Left lung (tissue), 10 donors: ENCODE measurements around the gene NRG3. TPM values are rescaled to one million over a fixed set of nuclear protein-coding genes. Genes with fewer than 3 reads are reported as not detected.

Source experiments
- ATAC-seq: fragments of 200-7000 bp; cut with Tn5 transposase; one replicate; pipeline ENCODE4 v1.9.1; 2020; ENCODE audit warnings: moderate library complexity
- DNase-seq, 4 donors: peaks; one replicate each; pipeline ENCODE4 v3.0.0-alpha.2; 2013 to 2020
- H3K27ac ChIP-seq, 2 donors: fragments of 200-600 bp; sonication (generic) in 1 of 2; one replicate each; pipeline versions ENCODE4 v1.5.0 to v1.8.0; 2020 to 2021
- H3K27me3 ChIP-seq, 2 donors: fragments of 200-600 bp; sonication (generic) in 1 of 2; one replicate each; pipeline versions ENCODE4 v1.5.0 to v1.8.0; 2020 to 2021
- H3K36me3 ChIP-seq, 2 donors: fragments of 200-600 bp; sonication (generic) in 1 of 2; one replicate each; pipeline versions ENCODE4 v1.5.0 to v1.8.0; 2020 to 2021
- H3K4me1 ChIP-seq, 2 donors: fragments of 200-600 bp; one replicate each; pipeline ENCODE4 v1.8.0; 2021
- H3K4me3 ChIP-seq, 2 donors: fragments of 200-600 bp; sonication (generic) in 1 of 2; one replicate each; pipeline versions ENCODE4 v1.5.0 to v1.8.0; 2020 to 2021; ENCODE audit warnings: mild to moderate bottlenecking in 1 of 2
- H3K9me3 ChIP-seq, 2 donors: fragments of 200-600 bp; sonication (generic) in 1 of 2; one replicate each; pipeline versions ENCODE4 v1.5.0 to v1.8.0; 2020 to 2021
- intact Hi-C, 2 donors: fragments of 100-400 bp; cut with DNase I; formaldehyde crosslinking; loops; one replicate each; pipeline versions ENCODE4 v1.11.2 to v1.14.2; 2022
- polyA plus RNA-seq, 6 donors: library from polyadenylated mRNA; unstranded; fragments of 120-200 nt; gene quantifications; one replicate each; pipeline ENCODE4 v1.2.1, GENCODE V29; 2013; ENCODE audit not compliant: insufficient read length in 6 of 6
- total RNA-seq, 2 donors: library from RNA; stranded (reverse); fragmentation: NEBNext Ultra II Directional; extraction: Animal tissue kit (Norgen Biotek cat#: 25700); gene quantifications; one replicate each; pipeline ENCODE4 v1.2.1, GENCODE V29; 2021
- TF ChIP-seq, protein P1 (sequence below), 2 donors: fragments of 200-600 bp; sonication (generic) in 1 of 2; IDR thresholded peaks; one replicate each; pipeline versions ENCODE4 v1.5.0 to v1.8.0; 2021; ENCODE audit warnings: antibody characterized with exemption in 2 of 2
- donor health status: DM: no; HTN: yes; CAD: no.
- donor health status: DM: no; HTN: no; CAD: no.

NRG3 gene
- total and polyA plus RNA-seq, 8 donors = 1.0 to 1.7 (median 1.1) TPM

- Histone ChIP-seq H3K27me3 (no peaks in the 10 kb centered on the region), H3K4me3 (no peak overlapping the region), H3K36me3 (no peaks in the 10 kb centered on the region), H3K4me1 (no peaks in the 10 kb centered on the region), H3K27ac (no peak overlapping the region), H3K9me3 (no peaks in the 10 kb centered on the region)
- ATAC-seq (no peak), DNase-seq (no peak)
- intact Hi-C loops = no loop called here
- TF ChIP-seq, protein P1, sequence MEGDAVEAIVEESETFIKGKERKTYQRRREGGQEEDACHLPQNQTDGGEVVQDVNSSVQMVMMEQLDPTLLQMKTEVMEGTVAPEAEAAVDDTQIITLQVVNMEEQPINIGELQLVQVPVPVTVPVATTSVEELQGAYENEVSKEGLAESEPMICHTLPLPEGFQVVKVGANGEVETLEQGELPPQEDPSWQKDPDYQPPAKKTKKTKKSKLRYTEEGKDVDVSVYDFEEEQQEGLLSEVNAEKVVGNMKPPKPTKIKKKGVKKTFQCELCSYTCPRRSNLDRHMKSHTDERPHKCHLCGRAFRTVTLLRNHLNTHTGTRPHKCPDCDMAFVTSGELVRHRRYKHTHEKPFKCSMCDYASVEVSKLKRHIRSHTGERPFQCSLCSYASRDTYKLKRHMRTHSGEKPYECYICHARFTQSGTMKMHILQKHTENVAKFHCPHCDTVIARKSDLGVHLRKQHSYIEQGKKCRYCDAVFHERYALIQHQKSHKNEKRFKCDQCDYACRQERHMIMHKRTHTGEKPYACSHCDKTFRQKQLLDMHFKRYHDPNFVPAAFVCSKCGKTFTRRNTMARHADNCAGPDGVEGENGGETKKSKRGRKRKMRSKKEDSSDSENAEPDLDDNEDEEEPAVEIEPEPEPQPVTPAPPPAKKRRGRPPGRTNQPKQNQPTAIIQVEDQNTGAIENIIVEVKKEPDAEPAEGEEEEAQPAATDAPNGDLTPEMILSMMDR (IDR thresholded peaks at IDR 0.05) = no peak
Observed at GRCh38 chr10:82861889-82862288, 986.9 kb downstream of the NRG3 start.

GRCh38 chr10:82865366-82865765, 990.4 kb downstream of the NRG3 start:
- Histone ChIP-seq H3K4me1 (no peaks in the 10 kb centered on the region), H3K36me3 (no peaks in the 10 kb centered on the region), H3K27me3 (no peaks in the 10 kb centered on the region), H3K4me3 (no peak overlapping the region), H3K27ac (no peak overlapping the region), H3K9me3 (no peaks in the 10 kb centered on the region)
- TF ChIP-seq, protein P1 (IDR thresholded peaks at IDR 0.05) = no peak
- no peak for DNase-seq
- ATAC-seq = no peak
- intact Hi-C loops = no loop called here

DNA sequence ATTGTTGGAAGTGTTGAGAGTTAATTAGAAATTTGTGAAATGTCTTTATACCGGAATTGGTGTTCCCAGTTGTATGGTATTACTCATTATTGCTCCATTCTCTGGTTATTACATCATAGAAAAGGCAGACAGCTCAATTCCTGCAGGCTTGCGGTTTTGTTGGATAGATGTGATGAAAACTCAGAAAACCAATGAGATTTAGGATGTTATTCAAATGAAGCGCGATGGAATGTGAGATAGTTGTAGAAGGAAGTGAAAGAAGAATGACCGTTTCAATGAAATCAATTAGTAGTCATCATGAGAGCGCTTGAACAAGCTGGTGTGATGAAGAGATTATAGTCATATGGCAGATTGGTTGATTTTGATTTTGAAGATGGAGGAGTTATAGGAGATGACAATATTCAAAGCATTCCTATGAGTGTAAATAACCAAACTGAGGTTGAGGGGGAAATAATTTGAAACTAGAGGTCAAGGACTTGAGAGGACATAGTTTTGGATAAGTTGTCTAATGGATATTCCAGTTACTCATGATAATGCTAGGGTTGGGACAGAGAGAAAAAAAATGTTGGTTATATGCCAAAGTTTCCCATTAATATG, 991.5 kb downstream of the NRG3 start:
- intact Hi-C loops = no loop called here
- Histone ChIP-seq H3K36me3 (no peaks in the 10 kb centered on the region), H3K9me3 (no peaks in the 10 kb centered on the region), H3K27me3 (no peaks in the 10 kb centered on the region), H3K27ac (no peak overlapping the region), H3K4me1 (no peaks in the 10 kb centered on the region), H3K4me3 (no peak overlapping the region)
- ATAC-seq (no peak), DNase-seq (no peak)
- TF ChIP-seq, protein P1 (IDR thresholded peaks at IDR 0.05) = no peak

DNA sequence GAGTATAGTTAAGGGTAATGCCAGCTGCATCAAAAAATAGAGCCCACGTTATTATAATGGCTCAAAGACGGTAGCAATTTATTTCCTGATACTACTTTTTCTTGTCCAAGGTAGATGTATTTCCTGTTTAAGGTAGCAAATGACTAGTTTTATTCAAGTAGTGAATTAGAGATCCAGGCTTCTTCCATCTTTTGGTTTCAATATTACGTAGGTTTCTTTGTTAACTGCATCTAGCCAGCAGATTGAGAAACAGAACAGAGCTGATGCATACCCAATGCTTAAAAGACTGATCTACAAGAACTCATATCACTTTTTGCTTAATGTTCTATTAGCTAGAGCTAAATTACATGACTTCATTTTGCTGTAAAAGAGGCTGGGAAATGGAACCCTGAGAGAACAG, 992.1 kb downstream of the NRG3 start:
- no peaks in the 10 kb centered on the region for H3K4me1 ChIP-seq
- no peaks in the 10 kb centered on the region for H3K27me3 ChIP-seq
- TF ChIP-seq, protein P1 (IDR thresholded peaks at IDR 0.05) = no peak
- ATAC-seq (no peak), DNase-seq (no peak)
- H3K27ac ChIP-seq = no peak overlapping the region
- intact Hi-C loops = no loop called here
- H3K4me3 ChIP-seq = no peak overlapping the region
- no peaks in the 10 kb centered on the region for H3K9me3 ChIP-seq
- no peaks in the 10 kb centered on the region for H3K36me3 ChIP-seq

GRCh38 chr10:82874671-82875070, 999.7 kb downstream of the NRG3 start:
- Histone ChIP-seq H3K4me1 (no peaks in the 10 kb centered on the region), H3K36me3 (no peaks in the 10 kb centered on the region), H3K27ac (no peak overlapping the region), H3K4me3 (no peak overlapping the region), H3K27me3 (no peaks in the 10 kb centered on the region), H3K9me3 (no peaks in the 10 kb centered on the region)
- TF ChIP-seq, protein P1 (IDR thresholded peaks at IDR 0.05) = no peak
- intact Hi-C loops = no loop called here
- ATAC-seq = no peak
- DNase-seq = no peak
